Activated CD4-positive, alpha-beta T cell treated with anti-CD3 and anti-CD28 coated beads, Interleukin-2, amount 50 U/mL, for 24 hours (primary cell): ENCODE data around the gene MAP3K13.
"Not testable (repeated sequence)": the region's sequence is repeated elsewhere in the genome, so short reads cannot be mapped to it uniquely, and the experiment has no call there.

Experiments
- DNase-seq, 2 donors: peaks; one replicate each; pipeline ENCODE4 v3.0.0-alpha.2; 2020; ENCODE audit warnings: low read depth in 1 of 2, low spot score in 1 of 2

The MAP3K13 gene

DNA sequence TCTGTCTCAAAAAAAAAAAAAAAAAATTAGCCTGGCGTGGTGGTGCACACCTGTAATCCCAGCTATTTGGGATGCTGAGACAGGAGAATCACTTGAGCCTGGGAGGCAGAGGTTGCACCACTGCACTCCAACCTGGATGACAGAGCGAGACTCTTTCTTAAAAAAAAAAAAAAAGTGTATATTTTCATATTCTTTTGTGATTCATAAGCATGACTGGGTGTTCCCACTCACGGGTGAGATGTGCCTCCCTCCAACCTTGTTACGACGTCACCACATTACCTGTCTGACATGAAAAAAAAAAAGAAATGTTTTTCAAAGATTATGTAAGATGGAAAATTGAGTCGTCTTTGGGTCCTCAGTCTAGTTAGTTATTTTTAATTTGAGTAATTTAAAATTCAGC lies 79.1 kb downstream of the MAP3K13 start:
- no peak for DNase-seq

- no peak for DNase-seq
Observed at GRCh38 chr3:185444329-185444728, 81.4 kb downstream of the MAP3K13 start.

- no peak for DNase-seq
Observed at GRCh38 chr3:185448107-185448506, 85.2 kb downstream of the MAP3K13 start.

DNA sequence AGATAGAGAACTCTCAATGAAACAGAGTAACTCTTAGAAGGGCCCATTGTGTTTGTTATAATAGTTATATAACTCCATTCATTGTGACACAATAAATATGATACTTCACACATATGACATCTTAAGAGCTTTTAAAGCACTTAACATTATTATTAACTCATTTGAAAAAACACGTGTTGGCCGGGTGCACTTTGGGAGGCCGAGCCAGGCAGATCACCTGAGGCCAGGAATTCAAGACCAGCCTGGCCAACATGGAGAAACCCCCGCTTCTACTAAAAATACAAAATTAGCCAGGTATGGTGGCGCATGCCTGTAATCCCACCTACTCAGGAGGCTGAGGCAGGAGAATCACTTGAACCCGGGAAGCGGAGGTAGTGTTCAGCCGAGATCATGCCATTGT lies 88.5 kb downstream of the MAP3K13 start:
- not testable (repeated sequence) for DNase-seq

- DNase-seq = no peak
Observed at GRCh38 chr3:185457376-185457775, 94.4 kb downstream of the MAP3K13 start.

GRCh38 chr3:185460309-185460708 lies 97.4 kb downstream of the MAP3K13 start:
- no peak for DNase-seq

DNA sequence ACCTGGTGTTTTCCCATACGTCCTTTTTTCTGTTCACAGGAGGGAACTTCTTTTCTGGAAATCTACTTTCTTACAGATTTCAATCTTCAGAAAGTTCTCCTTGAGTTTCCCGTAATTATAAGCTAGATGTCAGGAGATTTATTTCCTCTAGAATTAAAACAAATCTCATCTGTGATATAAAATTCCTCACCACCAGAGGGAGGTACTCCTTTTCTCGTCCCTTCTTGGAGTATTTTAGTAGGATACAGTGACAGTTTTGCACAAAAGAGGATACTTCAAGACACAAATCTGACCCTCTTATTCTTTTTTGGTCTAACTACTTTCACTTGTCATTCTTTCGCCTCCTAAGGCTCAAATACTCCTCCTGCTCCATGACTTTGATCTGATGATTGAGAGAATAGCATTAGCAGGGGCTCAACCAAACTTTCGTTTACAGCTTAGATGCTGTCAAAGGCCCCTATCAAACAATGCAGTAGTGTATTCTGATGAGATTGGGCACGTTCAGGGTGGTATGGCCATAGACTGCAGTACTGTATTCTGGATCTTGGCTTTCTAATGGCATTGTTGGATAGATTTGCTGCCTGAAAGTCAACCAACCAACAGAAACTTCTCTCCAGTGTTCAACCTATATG lies 97.9 kb downstream of the MAP3K13 start:
- no peak for DNase-seq

DNA sequence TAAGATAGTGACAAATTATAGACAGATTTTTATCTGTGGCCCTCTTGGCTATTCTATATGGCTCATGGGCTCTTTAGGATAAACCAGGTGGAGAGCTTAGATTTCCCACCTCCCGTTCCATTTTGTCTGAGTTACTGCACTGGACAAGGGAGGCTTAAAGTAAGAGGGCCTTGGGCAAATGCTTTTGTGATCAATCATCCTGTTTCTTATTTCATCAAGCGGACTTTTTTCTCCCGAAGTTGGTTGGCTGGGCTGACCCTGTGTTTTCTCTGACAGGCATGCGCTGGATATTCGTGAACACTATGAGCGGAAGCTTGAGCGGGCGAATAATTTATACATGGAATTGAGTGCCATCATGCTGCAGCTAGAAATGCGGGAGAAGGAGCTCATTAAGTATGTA lies 102.5 kb downstream of the MAP3K13 start:
- no peak for DNase-seq

DNA sequence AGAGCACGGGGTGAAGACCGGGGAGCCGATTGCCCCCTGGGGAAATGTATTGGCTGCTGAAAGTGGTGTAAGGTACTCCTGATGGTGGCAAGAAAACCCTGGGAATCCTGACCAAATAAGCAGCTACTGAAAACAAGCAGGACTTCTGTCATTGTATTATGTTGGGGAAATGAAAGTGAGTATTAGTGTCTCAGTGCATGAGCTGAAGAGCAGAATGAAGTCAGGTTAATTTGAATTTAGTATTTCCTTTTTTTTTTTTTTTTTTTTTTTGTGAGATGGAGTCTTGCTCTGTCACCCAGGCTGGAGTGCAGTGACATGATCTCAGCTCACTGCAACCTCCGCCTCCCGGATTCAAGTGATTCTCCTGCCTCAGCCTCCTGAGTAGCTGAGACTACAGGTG lies 103.2 kb downstream of the MAP3K13 start:
- not testable (repeated sequence) for DNase-seq

GRCh38 chr3:185469542-185469941 lies 106.6 kb downstream of the MAP3K13 start:
- no peak for DNase-seq

GRCh38 chr3:185470323-185470722 lies 107.4 kb downstream of the MAP3K13 start:
- no peak for DNase-seq

GRCh38 chr3:185473290-185473815 lies 110.4 kb downstream of the MAP3K13 start:
- DNase-seq = no peak

GRCh38 chr3:185474922-185475321 lies 112.0 kb downstream of the MAP3K13 start:
- not testable (repeated sequence) for DNase-seq

DNA sequence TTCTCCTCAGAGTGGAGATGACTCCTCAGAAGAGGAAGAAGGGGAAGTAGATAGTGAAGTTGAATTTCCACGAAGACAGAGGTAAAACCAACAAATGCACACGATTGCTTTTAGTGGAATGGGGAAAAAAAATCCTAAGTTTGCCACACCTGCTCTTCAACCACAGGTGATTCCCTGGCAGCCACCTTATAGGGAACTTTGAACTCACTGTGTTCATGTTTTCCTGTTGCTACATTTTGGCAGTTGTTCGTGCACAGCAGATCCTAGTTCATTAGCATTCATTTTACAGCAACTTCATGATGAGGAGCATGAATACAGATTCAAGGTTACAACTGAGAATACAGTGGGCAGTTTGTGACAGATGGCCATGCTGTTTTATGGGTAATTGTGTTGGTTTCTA lies 114.4 kb downstream of the MAP3K13 start:
- DNase-seq = no peak

GRCh38 chr3:185479373-185479945 lies 116.5 kb downstream of the MAP3K13 start:
- DNase-seq = no peak

GRCh38 chr3:185484296-185484695 lies 121.4 kb downstream of the MAP3K13 start:
- DNase-seq = no peak

- DNase-seq = no peak
Observed at GRCh38 chr3:185486394-185486793, 123.5 kb downstream of the MAP3K13 start.

DNA sequence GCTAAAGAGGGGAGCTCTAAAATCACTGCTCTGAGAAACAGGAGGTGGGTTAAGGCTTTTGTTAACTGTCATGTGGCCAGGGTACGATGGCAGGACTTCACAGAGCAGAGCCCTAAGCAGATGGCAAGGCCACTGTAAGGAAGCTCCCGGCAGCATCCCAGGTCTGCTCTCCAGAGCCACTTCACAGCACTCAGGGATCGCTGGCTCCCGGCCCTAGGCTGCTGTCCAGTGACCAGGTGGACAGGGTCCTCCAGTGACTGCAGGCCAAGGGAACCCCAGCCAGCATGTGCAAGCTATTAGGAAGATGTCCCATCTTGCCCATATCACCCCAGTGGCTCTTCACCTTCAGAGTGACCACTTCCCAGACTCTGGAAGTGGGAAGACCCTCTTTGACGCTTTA lies 125.5 kb downstream of the MAP3K13 start:
- DNase-seq = no peak

- DNase-seq = no peak
Observed at GRCh38 chr3:185489462-185489861, 126.5 kb downstream of the MAP3K13 start.

- DNase-seq = no peak
Observed at GRCh38 chr3:185490241-185490640, 127.3 kb downstream of the MAP3K13 start.

GRCh38 chr3:185498503-185499396 lies 135.8 kb downstream of the MAP3K13 start, which contains the start of gene TMEM41A:
Gene TMEM41A, minus strand, starts transcription at chr3:185499035. Its CDS starts 74 bp downstream, at chr3:185498961.
- DNase-seq = peak; percentile 87 to 88

- DNase-seq = no peak
Observed at GRCh38 chr3:185502987-185503386, 140.1 kb downstream of the MAP3K13 start.
